HG02885 (cell line): ENCODE measurements around the gene GPC6.

ENCODE experiments used
- ATAC-seq: cut with Tn5 transposase; IDR thresholded peaks from one replicate; pipeline ENCODE4 v1.9.1; 2021; ENCODE audit warnings: mild to moderate bottlenecking; ENCODE audit not compliant: unreplicated experiment, poor library complexity

Gene GPC6

DNA sequence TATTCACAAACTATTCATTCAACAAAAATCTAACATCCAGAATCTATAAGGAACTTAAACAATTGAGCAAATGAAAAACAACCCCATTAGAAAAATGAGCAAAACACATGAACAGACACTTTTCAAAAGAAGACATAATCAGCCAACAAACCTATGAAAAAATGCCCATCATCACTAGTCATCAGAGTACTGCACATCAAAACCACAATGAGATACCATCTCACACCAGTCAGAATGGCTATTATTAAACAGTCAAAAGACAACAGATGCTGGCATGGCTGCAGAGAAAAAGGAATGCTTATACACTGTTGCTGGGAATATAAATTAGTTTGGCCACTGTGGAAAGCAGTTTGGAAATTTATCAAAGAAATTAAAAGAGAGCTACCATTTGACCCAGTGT lies 487.6 kb downstream of the GPC6 start:
- ATAC-seq: no peak

DNA sequence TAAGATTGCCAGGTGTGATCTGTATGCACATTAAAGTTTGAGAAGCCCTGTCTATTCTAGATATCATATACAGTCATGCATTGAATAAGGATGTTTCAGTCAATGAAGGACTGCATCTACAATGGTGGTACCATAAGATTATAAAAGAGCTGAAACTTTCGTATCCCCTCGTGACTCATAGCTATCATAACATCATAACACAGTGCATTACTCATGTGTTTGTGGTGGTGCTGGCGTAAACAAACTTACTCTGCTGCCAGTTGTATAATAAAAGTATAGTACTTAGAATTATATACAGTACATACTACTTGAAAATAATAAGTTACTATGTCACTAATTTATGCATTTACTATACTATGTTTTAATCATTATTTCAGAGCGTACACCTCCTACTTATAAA lies 489.3 kb downstream of the GPC6 start:
- no peak for ATAC-seq

DNA sequence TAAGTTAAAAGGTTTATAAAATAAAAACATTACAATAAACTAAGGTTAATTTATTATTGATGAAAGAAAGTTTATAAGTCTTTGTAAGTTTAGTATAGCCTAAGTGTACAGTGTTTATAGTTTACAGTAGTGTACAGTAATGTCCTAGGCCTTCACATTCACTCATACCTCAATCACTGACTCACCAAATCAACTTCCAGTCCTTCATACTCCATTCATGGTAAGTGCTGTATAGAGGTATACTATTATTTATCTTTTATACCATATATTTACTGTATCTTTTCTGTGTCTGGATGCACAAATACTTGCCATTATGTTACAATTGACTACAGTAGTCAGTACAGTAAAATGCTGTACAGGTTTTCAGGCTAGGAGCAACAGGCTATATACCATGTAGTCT lies 490.0 kb downstream of the GPC6 start:
- no peak for ATAC-seq

DNA sequence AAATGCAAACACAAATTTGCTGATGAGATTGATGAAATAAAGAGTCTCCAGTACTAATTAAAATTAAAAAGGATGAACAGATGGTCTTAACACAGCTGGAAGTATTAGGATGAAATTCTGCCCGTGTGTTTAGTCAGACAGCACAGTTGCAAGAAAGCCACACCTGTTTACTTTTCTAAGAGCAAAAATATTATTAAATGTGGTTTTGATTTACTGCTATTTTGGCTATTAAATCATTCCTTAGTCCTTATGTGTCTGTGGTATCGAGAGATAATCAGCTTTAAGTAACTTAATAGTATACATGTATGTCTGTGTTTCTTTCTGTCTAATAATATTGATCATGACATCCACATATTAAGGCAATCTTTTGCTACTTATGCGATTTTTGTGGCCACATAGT lies 494.9 kb downstream of the GPC6 start:
- ATAC-seq: no peak

DNA sequence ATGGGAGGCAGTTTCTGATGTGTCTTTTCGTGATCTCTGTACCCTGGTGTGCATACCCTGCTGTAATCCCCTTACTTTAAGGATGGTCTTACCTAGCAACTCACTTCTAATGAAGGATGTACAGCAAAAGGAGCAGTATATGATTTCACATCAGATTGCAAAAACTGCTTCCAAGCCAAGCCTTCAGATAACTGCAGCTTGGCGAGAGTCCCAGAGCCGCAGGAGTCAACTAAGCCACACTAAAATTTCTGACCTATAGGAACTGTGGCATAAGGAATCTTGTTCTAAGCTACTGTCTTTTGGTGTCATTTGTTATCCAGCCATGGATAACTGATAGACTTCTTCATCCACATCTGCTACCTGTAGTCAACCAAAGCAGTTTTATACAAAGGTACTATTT lies 496.7 kb downstream of the GPC6 start:
- no peak for ATAC-seq

DNA sequence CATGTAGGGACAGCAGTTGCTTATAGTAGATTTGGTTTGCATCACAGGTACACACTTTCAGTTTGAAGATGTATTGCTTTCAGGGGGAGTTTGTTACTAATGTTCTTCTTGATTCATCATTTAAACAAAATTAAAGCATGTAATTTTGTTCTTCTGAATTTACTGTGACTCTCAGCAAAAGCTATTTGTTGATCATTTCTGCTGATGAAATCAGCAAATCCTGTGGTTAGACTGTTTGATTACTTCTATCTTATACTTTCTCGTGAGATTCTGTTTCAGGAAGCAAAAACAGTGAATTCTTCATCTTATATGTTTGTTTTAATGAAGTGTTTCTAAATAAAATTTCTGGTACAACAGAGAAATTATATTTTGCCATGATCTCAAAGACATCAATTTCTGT lies 497.6 kb downstream of the GPC6 start:
- ATAC-seq: no peak

DNA sequence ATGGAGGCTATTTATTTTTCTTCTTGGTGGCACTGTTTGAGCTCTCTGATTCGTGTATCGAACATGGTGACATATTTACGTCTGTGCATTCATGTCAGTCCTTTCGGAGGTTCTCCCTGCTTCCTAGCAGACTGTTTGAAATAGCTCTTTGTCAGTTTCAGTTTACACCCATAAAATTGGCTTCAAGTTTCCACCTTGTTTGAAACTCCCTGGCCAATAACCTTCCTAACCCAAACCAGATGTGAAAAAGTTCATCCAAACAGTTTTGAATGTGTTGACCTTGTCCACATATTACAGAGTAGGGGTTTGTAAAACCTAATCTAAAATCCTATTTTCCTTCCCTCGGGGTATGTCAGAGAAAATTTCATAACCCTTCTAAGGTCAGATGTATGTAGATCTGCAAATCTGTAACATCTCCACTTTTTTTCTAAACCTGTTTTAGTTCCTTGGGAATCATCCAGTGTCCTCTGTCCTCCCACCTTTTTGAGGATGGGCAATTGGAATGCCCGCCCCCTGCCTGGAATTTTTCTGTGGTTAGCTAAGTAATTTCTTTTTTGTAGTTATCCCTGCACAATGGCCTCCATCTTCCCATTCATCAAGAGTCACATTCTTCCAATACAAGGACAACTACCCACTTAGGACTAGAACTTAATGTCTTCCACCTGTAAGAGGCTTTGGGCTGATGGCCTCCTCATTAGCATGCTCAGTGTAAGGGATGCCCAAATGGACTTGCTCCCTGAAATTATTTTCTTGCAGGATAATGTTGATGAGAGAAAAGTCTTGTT lies 499.8 kb downstream of the GPC6 start:
- no peak for ATAC-seq

DNA sequence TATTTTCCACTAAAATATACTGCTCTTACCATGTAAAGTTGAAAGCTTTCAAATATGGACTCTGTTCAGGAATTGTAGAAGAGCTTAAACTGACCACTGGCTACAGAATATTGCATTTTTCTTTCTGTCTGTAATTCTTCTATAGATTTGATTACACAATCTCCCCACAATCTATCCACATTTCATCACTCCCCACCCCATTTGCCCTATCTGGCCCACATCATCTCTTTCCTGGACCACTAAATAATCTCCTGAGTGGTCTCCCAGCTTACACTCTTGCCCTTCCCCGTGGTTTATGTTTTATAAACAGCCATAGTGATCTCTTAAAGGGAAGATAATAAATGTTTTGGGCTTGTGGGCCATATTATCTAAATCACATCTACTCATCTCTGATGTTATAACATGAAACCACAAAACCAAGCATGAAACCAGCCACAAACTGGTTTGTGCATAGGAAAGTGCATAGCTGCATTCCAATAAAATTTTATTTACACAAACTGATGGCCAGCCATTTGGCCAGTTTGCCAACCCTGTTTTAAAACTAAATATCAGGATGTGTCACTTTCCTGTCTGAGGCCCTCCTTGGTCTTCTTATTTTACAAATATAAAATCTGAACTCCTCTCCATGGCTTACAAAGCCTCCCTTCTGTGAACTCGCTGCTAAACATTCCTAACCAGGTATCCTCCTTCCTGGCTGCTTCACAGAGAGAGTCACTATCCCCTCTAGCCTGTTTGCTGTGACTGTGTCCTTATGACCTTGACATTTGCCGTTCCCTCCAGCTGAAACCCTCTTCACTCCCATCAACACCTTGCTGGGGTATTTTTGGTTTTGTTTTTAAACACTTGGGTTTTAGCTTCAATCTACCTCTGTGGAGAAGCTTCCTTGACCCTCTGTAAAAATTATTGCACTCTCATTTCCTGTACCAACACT lies 500.9 kb downstream of the GPC6 start:
- ATAC-seq: no peak

DNA sequence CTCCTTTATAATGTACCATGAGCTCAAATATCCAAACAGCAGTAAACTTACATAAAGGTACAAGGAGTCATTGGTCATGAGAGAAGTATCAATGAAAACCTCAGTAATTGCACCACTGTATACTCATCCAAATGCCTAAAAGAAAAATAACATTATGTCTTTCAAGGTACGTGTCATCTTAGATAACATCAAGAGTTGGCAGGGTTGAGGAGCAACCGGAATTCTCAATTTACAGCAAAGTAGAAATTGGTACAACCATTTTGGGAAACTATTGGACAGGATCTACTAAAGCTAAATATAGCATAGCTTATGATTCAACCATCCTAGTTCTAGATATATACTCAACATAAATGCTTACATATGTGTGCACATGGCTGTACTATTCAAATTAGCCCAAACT lies 502.8 kb downstream of the GPC6 start:
- no peak for ATAC-seq

DNA sequence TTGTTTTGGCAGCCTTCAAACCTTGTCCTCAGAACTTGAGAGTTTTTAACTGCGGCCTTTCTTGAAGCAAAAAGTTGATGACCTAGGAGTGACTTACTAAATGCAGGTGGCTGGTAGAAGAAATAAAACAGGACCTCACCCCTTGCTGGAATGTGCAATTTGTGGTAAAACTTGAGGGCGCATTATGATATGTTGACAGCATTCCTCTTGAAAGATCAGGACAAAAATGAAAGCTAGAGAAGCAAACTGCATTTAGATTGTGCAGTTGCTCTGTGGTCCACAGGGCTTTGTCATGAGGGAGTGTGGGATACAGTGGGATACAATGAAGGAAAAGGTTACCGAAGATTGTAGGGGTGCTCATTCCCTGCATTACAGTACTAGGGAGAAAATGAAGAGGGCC lies 504.2 kb downstream of the GPC6 start:
- no peak for ATAC-seq

DNA sequence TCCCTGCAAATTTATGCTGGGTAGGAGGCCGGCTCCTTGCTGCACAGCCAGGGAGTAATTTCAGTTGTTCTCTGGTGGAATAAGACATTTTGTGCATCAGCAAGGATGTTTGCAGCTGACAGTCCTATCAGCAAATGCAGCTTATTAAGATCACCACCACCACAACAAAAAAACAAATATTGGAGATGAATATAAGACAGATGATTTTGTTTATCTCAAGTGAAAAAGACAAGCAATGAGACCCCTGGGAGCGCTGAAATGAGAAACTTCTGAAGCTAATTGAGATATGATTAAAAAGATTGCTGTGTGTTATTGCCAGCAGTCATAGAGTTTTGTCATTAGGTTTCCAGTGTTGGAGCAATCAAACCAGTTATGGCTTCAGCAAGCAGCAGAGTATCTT lies 505.6 kb downstream of the GPC6 start:
- no peak for ATAC-seq

DNA sequence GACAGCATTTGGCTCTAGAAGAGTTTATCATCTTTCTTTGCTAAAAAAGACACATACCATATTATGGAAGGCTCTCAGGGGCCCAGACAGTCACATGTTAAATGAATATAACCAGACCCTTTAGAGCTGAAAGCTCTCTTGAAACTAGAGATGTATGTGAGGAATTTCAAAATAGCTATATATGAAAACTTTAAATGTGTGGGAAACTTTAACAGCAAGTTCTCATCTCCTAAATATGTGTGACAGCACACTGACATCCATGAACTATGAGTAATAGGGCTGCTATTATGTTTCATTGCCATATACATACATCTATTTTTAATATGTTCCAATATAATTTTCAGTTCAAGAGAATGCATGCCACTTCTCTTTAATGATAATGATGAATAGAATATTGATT lies 509.5 kb downstream of the GPC6 start:
- no peak for ATAC-seq

DNA sequence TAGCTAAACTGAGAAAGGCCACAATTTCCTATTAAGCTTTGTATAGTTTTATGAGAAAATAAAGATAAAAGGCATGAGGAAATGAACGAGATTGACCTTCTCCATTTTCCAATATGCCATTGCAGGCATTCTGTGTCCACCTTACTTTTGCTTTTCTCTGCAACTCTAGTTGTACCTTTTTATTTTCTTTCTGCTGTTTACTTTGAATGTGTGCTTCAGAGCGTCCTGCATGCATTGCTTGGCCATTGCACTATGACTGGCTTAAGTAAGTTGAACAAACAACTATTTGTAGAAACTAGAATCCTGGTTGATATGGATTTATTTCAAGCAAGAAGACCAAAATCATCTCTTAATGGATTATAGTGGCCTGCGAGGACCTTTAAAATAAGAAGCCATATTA lies 510.3 kb downstream of the GPC6 start:
- no peak for ATAC-seq

DNA sequence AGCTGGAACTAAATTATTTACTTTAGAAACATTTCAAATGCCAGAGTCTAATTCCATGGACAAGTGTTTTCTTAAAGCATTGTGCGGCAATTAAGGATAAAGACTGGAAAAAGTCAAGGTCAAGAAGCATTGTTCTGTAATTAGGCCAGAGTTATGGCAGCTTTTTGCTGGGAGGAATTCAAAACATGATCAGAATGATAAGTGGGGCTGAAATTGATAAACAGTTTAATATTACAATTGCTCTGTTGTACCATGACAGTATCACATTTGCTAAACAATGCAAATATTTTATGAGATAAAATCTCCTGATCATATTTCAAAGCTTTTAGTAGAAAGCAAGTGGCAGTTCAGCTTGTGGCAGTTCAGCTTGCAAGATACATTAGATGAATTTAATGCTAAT lies 513.7 kb downstream of the GPC6 start:
- no peak for ATAC-seq

DNA sequence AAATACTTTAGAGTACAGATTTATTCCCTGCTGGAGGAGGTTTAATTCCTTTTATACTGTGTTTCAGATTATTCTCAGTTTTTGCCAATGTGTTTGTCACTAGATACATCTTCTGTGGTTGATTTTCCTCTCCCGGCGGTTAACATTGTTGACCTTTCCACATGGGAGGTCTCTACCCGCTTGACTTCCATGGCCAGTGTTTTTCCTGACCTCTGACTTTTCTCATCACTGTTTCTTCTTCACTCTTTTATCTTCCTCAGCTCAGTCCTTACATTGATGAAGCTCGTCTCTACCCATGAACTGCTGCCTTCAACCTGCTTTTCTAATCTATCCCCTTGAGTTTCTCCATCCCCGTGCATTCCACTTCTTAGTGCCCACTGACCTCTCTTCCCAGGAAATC lies 517.4 kb downstream of the GPC6 start:
- no peak for ATAC-seq

DNA sequence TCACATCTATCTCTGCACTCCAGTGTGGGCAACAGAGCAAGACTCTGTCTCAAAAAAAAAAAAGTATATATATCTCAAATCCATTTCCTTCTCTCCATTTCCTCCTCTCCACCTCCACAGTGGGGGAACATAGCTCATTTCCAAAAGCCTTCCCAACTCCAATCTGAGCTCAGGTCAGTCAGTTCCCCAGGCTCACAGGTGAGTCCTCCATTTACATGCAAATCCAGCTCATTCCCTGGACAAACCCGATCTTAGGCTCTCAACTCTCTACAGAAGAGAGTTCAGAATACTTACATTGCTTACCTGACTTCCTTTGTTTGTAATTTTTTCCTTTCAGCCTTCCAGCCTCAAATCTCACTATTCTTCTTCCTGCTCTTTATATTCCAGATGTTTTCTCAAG lies 518.3 kb downstream of the GPC6 start:
- ATAC-seq: no peak

DNA sequence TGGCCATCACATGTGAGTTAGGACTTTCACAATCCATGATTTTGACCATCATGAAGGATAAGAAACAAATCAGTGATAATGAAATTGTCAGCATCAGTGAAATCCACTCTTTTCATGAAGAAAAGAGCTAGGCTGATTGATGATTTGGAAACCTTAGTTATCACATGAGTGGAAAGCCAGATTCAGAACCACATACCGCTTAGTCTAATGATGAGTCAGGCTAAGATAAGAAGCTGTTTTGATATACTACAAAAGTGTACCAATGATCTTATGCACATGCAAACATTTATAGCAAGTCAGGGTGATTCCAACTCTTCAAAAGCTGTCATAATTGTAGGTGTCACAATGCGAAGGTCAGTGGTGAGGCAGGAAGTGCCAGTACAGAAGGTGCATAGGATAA lies 519.3 kb downstream of the GPC6 start:
- ATAC-seq: no peak

DNA sequence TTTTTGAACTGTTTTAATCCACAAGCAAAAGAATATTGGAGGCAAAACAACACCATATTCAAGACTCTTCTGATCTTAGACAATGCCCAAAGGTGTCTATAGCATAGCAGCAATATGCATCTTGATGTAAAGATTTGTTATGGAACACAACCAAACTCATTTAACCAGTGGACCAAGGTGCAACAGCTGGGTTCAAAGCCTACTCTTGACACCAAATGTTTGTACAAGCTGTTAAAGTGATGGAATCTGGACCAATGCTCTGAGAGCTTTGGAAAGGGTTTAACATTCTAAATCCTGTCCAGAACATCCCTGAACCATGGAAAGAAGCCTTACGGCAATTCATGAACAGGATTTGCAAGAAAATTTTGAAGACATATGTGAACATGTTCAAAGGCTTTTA lies 520.0 kb downstream of the GPC6 start:
- no peak for ATAC-seq

DNA sequence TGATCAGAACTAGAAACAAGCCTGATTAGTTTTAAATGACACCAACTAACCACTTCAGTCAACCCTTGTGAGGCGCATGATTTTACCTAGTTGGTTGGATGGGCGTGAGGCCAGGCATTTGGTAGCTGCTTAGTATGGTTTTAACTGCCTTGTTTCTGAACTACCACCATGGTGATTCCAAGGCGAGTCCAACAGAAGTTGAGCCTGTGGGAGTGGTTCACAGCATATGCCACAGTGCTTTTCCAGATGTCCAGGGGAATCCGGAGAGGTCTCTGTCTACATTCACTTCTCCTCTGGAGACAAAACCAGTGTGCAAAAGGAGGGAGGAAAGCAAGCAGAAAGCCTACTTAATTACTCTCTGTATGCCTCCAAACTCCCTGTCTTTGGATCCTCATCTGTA lies 524.1 kb downstream of the GPC6 start:
- no peak for ATAC-seq

DNA sequence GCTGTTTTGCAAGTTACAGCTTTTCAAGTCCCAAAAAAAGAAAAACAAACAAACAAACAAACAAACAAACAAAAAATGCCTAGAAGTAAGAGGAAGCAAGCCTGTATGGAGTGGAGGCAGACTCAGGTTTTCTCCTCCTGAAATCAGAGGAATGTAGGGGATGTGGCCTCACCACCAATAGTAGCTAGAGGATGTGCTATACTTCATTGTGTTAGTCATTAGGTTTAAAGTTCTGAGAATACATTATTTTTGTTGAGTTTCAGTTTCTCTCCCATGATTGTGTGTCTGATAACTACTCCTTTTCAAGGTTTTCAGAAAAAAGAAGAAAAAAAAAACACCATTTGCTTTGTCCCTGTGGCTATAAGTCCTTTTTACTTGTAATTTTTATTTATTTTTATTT lies 524.5 kb downstream of the GPC6 start:
- no peak for ATAC-seq

DNA sequence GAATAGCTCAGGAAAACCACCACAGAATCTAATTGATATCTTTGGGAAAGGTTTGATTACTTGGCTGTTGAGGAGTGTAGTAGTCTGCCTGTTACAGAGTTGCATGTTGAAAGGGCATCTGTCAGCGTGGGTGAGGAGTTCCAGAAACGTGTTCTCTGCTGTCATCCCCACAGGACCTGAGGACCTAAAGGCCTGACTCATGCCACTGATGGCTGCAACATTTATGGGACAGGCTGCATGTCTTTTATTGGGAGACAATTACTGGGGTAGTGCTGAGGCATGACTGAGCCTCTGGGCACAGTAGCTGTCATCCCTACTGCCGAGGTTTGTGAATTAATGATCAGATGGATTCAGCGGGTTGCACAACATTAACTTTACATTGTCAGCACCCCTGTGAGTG lies 525.9 kb downstream of the GPC6 start:
- ATAC-seq: no peak

DNA sequence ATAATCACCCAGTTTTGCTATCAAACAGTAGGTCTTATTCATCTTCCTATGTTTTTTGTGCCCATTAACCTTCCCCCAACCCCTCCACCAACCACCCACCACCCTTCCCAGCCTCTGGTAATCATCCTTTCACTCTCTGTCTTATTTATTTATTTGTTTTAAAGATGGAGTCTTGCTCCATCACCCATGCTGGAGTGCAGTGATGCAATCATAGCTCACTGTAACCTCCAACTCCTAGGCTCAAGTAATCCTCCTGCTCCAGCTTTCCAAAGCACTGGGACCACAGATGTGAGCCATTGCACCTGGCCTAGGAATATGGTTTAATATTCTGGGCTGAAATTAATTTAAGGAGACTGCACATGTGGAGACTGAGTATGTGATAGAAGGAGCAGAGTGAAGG lies 527.0 kb downstream of the GPC6 start:
- ATAC-seq: no peak
